ENCODE results near the gene FERMT2. TPM values are rescaled to one million over a fixed set of nuclear protein-coding genes. Genes with fewer than 3 reads are reported as not detected.
A peak's percentile ranks its signal among the peaks of the same experiment; 100 is the strongest.

Gene FERMT2
- total and polyA plus RNA-seq, 2 experiments from 2014 or later, result 108 to 148 TPM

DNA sequence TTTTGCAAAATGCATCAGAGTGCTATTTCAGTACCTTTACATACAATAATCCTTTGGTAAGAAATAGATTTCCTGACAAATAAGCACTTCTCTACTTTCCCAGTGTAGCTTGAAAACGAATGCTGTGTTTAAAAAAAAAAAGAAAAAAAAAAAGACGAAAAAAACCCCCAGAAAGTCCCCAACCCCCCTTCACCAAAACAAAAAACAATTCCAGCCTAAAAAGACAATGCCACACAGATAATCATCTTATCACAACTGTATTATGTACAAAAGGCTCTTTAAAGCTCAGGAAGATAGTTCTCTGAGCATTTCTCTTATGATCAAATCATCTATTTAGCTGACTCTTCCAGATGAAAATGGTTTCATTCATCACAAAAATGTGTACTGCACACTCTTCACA lies 1.6 kb downstream of the FERMT2 start:
- DNase-seq (ENCODE audit: low spot score) (no peak), ATAC-seq (no peak)
- H3K27me3 ChIP-seq (ENCODE audit: insufficient read depth), result no peaks in the 10 kb centered on the region
- no peaks in the 10 kb centered on the region; the same call in 1 of the 2 replicates for H3F3A ChIP-seq (replicated peaks; ENCODE audit: low read depth)
- peaks cover 62% of the 10 kb centered on the region for H3K79me2 ChIP-seq (replicated peaks; ENCODE audit: insufficient read depth)
- H3K4me2 ChIP-seq, result peak overlapping the region; percentile 77
- H3K36me3 Mint-ChIP-seq (ENCODE audit: low read depth), result peaks cover 32% of the 10 kb centered on the region
- H3K27me3 Mint-ChIP-seq (ENCODE audit: insufficient read depth, low read depth, poor library complexity), result peaks cover 8% of the 10 kb centered on the region
- no peaks in the 10 kb centered on the region; the same call in 2 of the 3 replicates for H3K9me3 Mint-ChIP-seq
- peak overlapping the region; percentile 88 for H3K4me3 ChIP-seq
- H3K27ac Mint-ChIP-seq, result no peak overlapping the region
- H2AFZ ChIP-seq, result no peak overlapping the region
- peaks cover 45% of the 10 kb centered on the region for H3K4me1 Mint-ChIP-seq
- no peaks in the 10 kb centered on the region for H3K9me2 ChIP-seq (ENCODE audit: insufficient read depth)
- H3K4me1 ChIP-seq (ENCODE audit: insufficient read depth), result peaks cover 31% of the 10 kb centered on the region
- H3K27ac ChIP-seq (ENCODE audit: low read depth), result no peak overlapping the region
- no peaks in the 10 kb centered on the region; the same call in 1 of the 2 replicates for H3K36me3 ChIP-seq (ENCODE audit: insufficient read depth)
- H4K20me1 ChIP-seq (replicated peaks; ENCODE audit: insufficient read depth), result no peaks in the 10 kb centered on the region
- peak overlapping the region; percentile 99 for H3K4me3 Mint-ChIP-seq
- TF ChIP-seq JUNB (IDR thresholded peaks at IDR 0.05; ENCODE audit: unreplicated experiment) (no peak), STAT1 (IDR thresholded peaks at IDR 0.05; ENCODE audit: unreplicated experiment) (no peak)
- TF ChIP-seq, protein P1, sequence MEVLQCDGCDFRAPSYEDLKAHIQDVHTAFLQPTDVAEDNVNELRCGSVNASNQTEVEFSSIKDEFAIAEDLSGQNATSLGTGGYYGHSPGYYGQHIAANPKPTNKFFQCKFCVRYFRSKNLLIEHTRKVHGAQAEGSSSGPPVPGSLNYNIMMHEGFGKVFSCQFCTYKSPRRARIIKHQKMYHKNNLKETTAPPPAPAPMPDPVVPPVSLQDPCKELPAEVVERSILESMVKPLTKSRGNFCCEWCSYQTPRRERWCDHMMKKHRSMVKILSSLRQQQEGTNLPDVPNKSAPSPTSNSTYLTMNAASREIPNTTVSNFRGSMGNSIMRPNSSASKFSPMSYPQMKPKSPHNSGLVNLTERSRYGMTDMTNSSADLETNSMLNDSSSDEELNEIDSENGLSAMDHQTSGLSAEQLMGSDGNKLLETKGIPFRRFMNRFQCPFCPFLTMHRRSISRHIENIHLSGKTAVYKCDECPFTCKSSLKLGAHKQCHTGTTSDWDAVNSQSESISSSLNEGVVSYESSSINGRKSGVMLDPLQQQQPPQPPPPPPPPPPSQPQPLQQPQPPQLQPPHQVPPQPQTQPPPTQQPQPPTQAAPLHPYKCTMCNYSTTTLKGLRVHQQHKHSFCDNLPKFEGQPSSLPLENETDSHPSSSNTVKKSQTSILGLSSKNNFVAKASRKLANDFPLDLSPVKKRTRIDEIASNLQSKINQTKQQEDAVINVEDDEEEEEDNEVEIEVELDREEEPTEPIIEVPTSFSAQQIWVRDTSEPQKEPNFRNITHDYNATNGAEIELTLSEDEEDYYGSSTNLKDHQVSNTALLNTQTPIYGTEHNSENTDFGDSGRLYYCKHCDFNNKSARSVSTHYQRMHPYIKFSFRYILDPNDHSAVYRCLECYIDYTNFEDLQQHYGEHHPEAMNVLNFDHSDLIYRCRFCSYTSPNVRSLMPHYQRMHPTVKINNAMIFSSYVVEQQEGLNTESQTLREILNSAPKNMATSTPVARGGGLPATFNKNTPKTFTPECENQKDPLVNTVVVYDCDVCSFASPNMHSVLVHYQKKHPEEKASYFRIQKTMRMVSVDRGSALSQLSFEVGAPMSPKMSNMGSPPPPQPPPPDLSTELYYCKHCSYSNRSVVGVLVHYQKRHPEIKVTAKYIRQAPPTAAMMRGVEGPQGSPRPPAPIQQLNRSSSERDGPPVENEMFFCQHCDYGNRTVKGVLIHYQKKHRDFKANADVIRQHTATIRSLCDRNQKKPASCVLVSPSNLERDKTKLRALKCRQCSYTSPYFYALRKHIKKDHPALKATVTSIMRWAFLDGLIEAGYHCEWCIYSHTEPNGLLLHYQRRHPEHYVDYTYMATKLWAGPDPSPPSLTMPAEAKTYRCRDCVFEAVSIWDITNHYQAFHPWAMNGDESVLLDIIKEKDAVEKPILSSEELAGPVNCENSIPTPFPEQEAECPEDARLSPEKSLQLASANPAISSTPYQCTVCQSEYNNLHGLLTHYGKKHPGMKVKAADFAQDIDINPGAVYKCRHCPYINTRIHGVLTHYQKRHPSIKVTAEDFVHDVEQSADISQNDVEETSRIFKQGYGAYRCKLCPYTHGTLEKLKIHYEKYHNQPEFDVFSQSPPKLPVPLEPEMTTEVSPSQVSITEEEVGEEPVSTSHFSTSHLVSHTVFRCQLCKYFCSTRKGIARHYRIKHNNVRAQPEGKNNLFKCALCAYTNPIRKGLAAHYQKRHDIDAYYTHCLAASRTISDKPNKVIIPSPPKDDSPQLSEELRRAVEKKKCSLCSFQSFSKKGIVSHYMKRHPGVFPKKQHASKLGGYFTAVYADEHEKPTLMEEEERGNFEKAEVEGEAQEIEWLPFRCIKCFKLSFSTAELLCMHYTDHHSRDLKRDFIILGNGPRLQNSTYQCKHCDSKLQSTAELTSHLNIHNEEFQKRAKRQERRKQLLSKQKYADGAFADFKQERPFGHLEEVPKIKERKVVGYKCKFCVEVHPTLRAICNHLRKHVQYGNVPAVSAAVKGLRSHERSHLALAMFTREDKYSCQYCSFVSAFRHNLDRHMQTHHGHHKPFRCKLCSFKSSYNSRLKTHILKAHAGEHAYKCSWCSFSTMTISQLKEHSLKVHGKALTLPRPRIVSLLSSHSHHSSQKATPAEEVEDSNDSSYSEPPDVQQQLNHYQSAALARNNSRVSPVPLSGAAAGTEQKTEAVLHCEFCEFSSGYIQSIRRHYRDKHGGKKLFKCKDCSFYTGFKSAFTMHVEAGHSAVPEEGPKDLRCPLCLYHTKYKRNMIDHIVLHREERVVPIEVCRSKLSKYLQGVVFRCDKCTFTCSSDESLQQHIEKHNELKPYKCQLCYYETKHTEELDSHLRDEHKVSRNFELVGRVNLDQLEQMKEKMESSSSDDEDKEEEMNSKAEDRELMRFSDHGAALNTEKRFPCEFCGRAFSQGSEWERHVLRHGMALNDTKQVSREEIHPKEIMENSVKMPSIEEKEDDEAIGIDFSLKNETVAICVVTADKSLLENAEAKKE (CRISPR knock-in tag; IDR thresholded peaks at IDR 0.05), result no peak
- TF ChIP-seq, protein P2, sequence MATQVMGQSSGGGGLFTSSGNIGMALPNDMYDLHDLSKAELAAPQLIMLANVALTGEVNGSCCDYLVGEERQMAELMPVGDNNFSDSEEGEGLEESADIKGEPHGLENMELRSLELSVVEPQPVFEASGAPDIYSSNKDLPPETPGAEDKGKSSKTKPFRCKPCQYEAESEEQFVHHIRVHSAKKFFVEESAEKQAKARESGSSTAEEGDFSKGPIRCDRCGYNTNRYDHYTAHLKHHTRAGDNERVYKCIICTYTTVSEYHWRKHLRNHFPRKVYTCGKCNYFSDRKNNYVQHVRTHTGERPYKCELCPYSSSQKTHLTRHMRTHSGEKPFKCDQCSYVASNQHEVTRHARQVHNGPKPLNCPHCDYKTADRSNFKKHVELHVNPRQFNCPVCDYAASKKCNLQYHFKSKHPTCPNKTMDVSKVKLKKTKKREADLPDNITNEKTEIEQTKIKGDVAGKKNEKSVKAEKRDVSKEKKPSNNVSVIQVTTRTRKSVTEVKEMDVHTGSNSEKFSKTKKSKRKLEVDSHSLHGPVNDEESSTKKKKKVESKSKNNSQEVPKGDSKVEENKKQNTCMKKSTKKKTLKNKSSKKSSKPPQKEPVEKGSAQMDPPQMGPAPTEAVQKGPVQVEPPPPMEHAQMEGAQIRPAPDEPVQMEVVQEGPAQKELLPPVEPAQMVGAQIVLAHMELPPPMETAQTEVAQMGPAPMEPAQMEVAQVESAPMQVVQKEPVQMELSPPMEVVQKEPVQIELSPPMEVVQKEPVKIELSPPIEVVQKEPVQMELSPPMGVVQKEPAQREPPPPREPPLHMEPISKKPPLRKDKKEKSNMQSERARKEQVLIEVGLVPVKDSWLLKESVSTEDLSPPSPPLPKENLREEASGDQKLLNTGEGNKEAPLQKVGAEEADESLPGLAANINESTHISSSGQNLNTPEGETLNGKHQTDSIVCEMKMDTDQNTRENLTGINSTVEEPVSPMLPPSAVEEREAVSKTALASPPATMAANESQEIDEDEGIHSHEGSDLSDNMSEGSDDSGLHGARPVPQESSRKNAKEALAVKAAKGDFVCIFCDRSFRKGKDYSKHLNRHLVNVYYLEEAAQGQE (IDR thresholded peaks at IDR 0.05; ENCODE audit: unreplicated experiment), result no peak
- TF ChIP-seq, protein P3, sequence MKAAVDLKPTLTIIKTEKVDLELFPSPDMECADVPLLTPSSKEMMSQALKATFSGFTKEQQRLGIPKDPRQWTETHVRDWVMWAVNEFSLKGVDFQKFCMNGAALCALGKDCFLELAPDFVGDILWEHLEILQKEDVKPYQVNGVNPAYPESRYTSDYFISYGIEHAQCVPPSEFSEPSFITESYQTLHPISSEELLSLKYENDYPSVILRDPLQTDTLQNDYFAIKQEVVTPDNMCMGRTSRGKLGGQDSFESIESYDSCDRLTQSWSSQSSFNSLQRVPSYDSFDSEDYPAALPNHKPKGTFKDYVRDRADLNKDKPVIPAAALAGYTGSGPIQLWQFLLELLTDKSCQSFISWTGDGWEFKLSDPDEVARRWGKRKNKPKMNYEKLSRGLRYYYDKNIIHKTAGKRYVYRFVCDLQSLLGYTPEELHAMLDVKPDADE (IDR thresholded peaks at IDR 0.05), result no peak

Data from GM23338 (cell line).